Superior temporal gyrus (tissue), 1 donor: Measurements from ENCODE around the gene SPPL2A.
A peak's percentile ranks its signal among the peaks of the same experiment; 100 is the strongest.

Experiments used
- DNase-seq: peaks from one replicate; pipeline ENCODE4 v3.0.0-alpha.2; 2016; ENCODE audit errors: extremely low spot score

The SPPL2A gene

DNA sequence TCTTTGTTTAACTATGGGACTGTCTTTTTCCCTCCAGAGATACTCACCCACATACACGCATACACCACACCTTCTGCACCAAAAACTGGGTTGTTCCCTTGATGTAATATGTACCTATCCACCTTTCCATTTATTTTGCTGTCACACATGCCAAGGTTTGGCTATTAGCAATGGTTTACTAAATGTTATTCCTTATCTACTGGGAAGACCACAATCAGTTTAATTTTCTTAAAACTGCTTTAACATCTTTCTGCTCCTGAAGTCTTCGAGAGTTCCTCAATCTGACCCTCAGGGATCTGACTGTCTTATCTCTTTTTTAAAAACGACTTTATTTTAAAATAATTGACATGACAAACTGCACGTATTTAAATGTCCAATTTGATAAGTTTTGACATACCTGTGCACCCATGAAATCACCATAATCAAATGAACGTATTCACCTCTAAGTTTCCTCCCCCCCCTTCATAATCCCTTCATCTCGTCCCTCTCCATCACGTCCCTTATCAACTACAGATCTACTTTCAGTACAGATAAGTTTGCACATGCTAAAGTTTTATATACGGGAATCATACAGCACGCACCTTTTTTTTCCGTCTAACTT is 78.1 kb downstream of the SPPL2A start:
- DNase-seq, result no peak

DNA sequence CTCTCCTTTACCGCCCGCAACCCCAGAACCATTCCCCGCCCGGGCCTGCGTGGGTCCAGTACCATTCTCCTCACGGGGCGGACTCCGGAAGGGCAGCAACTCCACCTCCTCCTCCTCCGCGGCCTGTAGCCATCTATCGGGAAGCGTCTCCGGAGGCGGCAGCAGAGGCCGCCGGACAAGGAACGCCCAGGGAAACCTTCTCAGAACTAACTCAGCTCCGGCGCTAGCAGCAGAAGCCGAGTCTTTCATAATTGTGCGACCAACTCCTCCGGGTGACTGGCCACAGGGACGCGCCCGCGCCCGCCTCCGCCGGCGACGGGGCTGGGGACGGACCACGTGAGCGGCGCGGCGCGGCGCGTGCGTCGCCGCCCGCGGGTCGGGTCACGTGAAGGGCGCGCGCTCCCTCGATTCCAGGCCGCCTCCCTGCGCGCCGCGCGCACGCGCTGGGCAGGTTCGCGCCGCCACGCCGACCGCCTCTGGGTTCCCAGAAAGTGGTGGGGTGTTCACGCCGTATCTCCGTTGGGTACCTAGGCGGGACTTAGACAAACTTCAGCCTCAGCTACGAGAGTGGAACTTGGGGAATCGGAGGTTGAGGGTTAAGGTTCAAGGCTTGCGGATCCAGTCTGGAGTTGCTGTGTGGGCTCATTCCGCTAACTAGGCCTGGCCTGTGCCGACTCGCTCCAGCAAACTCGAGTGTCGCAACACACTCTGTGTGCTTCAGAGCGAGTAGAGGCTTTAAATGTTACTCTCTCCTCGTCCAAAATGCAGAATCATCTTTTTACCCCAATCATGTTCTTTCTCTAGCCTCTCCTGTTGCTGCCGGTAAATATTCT is 78.8 kb downstream of the SPPL2A start, which contains the start of gene TRPM7:
Gene TRPM7 (minus strand): TSS at position 329 of the 833 bp plus-strand sequence. CDS start 264 bp downstream, at position 65.
- DNase-seq, result peak; percentile 84

DNA sequence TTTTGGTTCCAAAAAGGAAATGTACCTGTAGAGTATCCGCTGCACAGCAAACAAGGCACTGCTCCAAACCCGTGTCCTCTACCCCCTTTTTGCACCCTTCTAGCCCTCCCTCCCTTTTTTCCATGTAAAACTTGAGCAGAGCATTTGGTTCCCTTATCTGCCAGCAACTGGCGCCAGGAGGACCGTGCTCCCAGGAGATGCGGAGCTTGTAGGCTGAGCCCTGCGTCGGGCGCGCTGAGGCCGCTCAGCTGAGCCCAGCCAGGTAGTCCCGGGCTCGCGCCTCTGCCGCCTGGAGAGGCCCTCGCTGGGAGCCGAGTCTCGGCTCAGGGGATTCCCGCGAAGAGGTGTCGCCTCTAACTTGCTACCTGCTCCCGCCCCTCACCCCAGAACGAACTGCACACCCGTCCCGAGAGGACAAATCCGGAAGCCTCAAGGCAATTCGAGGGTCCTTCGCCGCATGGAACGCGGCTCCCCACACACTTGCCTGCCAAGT is 79.5 kb downstream of the SPPL2A start:
- peak; percentile 49 for DNase-seq

DNA sequence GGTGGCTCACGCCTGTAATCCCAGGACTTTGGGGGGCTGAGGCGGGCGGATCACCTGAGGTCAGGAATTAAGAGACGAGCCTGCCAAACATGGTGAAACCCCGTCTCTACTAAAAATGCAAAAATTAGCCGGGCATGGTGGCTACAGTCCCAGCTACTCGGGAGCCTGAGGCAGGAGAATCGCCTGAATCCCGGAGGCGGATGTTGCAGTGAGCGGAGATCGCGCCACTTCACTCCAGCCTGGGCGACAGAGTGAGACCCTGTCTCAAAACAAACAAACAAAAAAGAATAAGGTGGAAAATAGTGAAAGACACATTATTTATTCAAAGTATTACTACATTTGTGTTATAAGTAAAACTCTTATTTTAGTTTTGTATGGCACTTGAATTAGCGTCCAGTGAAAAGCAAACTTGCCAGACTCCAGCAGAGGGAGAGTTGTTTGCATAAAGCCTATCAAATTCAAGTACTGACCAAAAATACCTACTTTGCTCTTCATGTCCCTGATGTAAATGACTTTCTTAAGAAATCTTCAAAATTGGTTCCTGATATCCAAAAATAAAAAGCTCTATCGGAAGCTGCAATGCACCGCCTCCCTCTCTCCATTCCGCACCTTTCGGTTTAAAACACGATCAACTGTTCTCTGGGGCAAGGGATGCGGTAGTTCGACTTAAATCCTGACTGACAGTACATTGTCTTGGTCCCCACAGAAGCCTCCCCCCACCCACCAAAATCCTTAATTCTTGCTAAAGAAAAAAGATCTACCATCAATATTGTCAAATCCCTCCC is 80.1 kb downstream of the SPPL2A start:
- DNase-seq, result peak; percentile 25

DNA sequence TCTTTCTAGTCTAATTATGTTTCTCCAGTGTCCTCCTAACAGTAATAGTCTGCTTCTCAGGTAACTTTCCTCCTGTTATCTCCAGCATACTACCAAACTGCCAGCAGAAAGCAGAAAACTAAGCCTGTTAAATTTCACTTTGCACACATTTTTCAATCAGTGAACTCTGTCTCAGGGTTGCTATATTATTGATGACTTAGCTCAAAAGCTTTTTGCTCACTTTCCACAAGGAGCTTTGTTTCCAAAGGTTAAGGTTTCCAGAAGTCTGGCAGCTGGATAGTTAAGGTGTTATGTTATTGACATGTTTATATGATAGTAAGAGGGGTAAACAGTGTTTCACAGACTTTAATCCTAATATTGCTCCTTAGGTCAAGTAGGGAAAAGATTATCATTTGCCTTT is 84.0 kb downstream of the SPPL2A start:
- no peak for DNase-seq

DNA sequence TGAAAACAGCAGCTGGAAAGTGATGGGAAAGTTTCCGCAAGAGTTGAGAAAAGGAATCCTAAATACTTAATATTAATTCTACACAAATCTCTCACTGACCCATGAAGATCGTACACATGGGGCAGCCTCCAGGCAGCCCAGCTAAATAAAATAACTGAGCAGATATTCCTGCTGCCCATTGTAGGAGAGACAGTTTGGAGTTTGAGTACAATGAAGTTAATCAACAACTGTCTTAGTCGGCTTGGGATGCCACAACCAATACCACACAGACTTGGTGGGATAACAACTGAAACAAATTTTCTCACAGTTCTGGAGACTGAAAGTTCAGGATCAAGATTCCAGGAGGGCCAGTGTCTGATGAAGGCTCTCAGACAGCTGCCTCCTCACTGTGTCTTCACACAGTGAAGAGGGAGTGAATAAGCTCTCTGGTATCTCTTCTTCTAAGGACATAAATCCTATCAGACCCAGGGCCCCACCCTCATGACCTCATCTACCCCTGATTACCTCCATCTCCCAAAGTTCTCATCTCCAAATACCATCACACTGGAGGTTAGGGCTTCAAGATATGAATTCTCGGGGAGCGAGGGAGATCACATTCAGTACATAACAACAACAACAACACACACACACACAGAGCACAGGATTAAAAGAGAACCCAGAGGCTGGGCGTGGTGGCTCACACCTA is 88.6 kb downstream of the SPPL2A start:
- no peak for DNase-seq

DNA sequence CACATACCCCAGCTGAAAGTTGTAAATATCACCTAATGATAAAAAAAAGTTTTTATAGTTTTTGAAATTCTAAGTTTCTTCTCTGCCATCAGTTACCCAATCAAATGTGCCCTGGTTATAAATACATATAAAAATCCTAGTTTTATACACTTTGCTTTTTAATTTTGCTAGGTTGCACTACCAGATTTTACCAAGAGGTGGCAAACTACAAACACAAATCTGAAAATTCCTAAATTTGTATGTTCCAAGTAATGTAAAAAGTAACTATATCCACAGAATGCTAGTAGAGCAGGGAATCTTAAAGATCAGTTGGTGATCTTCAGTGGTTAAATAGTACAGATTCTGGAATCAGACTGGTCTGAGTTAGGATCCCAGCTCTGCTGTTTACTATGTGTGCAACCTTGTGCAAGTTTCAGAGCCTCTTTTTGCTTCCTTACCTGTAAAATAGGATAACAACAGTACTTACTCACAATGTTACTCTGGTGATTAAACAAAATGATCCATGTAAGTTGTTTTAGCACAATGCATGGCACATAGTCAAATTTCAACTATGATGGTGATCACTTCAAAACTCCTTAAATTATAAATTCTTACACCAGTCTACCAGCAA is 89.9 kb downstream of the SPPL2A start:
- peak; percentile 79 for DNase-seq

DNA sequence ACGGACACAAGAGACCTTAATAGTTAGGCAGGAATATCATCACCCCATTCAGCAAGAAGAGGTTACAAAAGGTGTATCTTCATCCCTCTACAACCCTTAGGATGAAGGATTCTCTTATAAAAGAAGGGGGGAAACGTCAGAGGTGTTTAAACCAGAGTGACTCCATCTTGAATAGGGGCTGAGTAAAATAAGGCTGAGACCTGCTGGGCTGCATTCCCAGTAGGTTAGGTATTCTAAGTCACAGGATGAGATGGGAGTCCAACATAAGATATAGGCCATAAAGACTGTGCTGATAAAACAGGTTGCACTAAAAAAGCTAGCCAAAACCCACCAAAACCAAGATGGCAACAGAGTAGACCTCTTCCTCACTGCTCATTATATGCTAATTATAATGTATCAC is 95.4 kb downstream of the SPPL2A start:
- no peak for DNase-seq

DNA sequence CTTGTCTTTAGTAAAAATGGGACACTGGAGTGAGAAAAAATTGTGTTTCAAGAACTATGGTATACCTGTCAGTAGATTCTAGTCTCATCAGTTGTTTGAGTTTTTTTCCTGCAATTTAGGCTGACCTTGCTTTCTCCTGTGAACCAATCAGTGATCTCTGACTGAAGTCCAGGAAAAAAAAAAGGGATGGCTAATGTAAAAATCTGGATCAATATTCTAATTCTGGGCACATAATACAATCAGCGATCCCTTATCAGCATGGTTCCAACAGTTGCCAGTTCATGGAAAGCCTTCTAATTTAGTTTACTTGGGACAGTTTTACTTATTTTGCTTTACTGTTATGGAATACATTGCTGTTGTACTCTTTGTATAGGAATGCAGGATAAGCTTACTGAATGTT is 95.9 kb downstream of the SPPL2A start:
- no peak for DNase-seq

DNA sequence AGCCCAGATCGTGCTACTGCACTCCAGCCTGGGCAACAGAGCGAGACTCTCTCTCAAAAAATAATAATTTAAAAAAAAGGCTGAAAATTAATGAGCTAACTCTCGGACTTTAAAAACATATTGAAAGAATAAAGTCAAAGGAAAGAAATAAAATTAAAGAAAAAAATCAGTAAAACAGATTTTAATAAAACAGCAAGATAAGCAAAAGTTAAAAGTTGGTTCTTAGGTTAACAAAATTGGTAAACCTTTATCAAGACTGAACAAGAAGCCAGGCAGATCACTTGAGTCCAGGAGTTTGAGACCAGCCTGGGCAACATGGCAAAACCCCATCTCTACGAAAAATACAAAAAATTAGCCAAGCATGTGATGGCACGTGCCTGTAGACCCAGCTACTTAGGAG is 99.6 kb downstream of the SPPL2A start:
- DNase-seq, result no peak

DNA sequence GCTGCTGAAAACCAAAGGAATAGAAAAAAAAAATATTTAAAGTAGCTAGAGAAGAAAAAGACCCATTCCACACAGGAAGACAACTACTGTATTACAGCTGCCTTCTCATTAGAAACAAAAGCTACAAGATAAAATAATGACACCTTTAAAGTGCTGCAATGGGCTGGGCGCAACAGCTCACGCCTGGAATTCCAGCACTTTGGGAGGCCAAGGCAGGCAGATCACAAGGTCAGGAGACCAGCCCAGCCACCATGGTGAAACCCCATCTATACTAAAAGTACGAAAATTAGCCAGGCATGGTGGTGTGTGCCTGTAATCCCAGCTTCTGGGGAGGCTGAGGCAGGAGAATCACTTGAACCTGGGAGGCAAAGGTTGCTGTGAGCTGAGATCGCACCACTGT is 110.0 kb downstream of the SPPL2A start:
- DNase-seq, result no peak

DNA sequence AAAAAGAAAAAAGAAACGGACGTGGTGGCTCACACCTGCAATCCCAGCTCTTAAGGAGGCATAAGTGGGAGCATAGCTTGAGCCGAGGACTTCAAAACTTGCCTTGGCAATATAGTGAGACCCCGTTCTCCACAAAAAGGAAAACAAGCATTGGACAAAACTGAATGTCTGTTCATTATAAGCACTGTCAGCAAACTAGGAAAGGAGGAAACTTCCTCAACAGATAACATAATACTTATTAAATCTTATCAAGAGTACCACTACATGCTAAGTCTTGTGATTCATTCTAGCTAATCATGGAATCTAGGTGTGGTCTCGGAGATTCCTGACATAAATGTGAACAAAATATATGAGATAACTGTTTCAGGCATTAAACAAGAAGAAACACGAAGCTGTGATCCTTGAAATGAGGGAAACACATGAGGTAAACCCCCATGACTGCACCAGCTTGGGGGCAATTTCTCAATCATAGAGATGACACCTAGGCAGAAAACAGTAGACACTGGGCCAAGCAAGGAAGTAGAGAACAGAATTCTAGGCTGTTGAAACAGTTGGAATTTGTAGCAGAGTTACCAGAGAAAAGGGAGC is 112.3 kb downstream of the SPPL2A start:
- DNase-seq, result no peak

DNA sequence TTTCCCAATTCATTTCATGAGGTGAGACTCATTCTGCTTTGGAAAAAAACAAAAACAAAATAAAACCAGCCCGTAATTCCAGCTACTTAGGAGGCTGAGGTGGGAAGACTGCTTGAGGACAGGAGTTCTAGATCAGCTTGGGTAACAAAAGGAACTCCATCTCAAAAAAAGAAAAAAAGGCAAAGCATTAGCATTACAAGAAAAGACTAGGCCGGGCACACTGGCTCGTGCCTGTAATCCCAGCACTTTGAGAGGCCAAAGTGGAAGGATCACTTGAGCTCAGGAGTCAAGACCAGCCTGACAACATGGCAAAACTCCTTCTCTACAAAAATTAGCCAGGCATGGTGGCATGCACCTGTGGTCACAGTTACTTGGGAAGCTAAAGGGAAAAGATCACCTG is 112.8 kb downstream of the SPPL2A start:
- DNase-seq, result no peak
